GM23338 (cell line): ENCODE measurements around the gene AQP7.

Experiments used
- CREB1 ChIP-seq: fragments of 250-450 bp; sonication (Bioruptor Pico); IDR thresholded peaks from 2 replicates; pipeline ENCODE4 v1.5.0; 2020; ENCODE audit warnings: low read depth, mild to moderate bottlenecking, moderate library complexity
- CTCF ChIP-seq, 2 experiments: fragments of 200-600 bp in 1 of 2; sonication (generic) in 1 of 2; conservative IDR thresholded peaks; 2 replicates each; pipeline versions ENCODE4 v1.5.1 to v1.6.1; 2016 to 2017; ENCODE audit warnings: antibody characterized with exemption in 2 of 2, low read depth in 2 of 2, mild to moderate bottlenecking in 2 of 2, moderate library complexity in 1 of 2
- ETS1 ChIP-seq: IDR thresholded peaks from 2 replicates; pipeline ENCODE4 v1.6.1; 2016; ENCODE audit warnings: antibody characterized with exemption
- EZH2 ChIP-seq: fragments of 200-600 bp; sonication (generic); IDR thresholded peaks from one replicate; pipeline ENCODE4 v1.8.0; 2017; ENCODE audit warnings: antibody characterized with exemption, mild to moderate bottlenecking, low read depth; ENCODE audit not compliant: unreplicated experiment
- EZH2phosphoT487 ChIP-seq: fragments of 200-600 bp; sonication (generic); IDR thresholded peaks from one replicate; pipeline ENCODE4 v1.8.1; 2018; ENCODE audit warnings: antibody characterized with exemption; ENCODE audit not compliant: unreplicated experiment
- JUNB ChIP-seq: IDR thresholded peaks from one replicate; pipeline ENCODE4 v1.6.1; 2016; ENCODE audit warnings: antibody characterized with exemption; ENCODE audit not compliant: unreplicated experiment
- NANOG ChIP-seq: IDR thresholded peaks from 2 replicates; pipeline ENCODE4 v1.6.1; 2016; ENCODE audit warnings: antibody characterized with exemption, borderline replicate concordance
- POLR2AphosphoS5 ChIP-seq: IDR thresholded peaks from 2 replicates; pipeline ENCODE4 v1.6.1; 2016; ENCODE audit warnings: antibody characterized with exemption, low read depth
- REST ChIP-seq: IDR thresholded peaks from one replicate; pipeline ENCODE4 v1.6.1; 2018; ENCODE audit warnings: antibody characterized with exemption; ENCODE audit not compliant: unreplicated experiment
- ZNF114 ChIP-seq: fragments of 250-450 bp; sonication (Bioruptor Pico); IDR thresholded peaks from 2 replicates; pipeline ENCODE4 v1.5.0; 2020; ENCODE audit warnings: mild to moderate bottlenecking, moderate library complexity
- ZNF331 ChIP-seq: fragments of 250-450 bp; sonication (Bioruptor Pico); IDR thresholded peaks from 2 replicates; pipeline ENCODE4 v1.5.0; 2020; ENCODE audit warnings: low read depth, mild to moderate bottlenecking, moderate library complexity

- TF ChIP-seq NANOG: no peak
- TF ChIP-seq CTCF (conservative IDR thresholded peaks at IDR 0.05; ENCODE audit: low read depth in 2 of 2): no peak
- TF ChIP-seq ETS1: no peak
- no peak for TF ChIP-seq REST
- TF ChIP-seq EZH2: no peak
- TF ChIP-seq POLR2AphosphoS5: no peak
- no peak for TF ChIP-seq CREB1 (CRISPR knock-in tag)
- TF ChIP-seq JUNB: no peak
- no peak for TF ChIP-seq EZH2phosphoT487
- no peak for TF ChIP-seq ZNF331
- no peak for TF ChIP-seq ZNF114
Observed at GRCh38 chr9:33440609-33441008, 38.2 kb upstream of the AQP7 start.
